Neural progenitor cell (in vitro differentiated cells): Measurements from ENCODE around the gene SLC7A1. TPM values are rescaled to one million over a fixed set of nuclear protein-coding genes. Genes with fewer than 3 reads are reported as not detected.
A peak's percentile ranks its signal among the peaks of the same experiment; 100 is the strongest.

Experiments used
- DNase-seq: peaks from one replicate; pipeline ENCODE4 v3.0.0-alpha.2; 2016; ENCODE audit warnings: low spot score
- H2AFZ ChIP-seq: fragments of 200-600 bp; sonication (generic); replicated peaks from 2 replicates; pipeline ENCODE4 v1.6.1; 2016; ENCODE audit warnings: antibody characterized with exemption
- H3F3A ChIP-seq: fragments of 200-600 bp; sonication (generic); 2 replicates; pipeline ENCODE4 v1.6.1; 2016; ENCODE audit warnings: antibody characterized with exemption, low read depth
- H3K27ac ChIP-seq: fragments of 200-600 bp; sonication (generic); 2 replicates; pipeline ENCODE4 v1.5.1; 2016; ENCODE audit warnings: mild to moderate bottlenecking
- H3K27me3 ChIP-seq: fragments of 200-600 bp; sonication (generic); 2 replicates; pipeline ENCODE4 v1.6.1; 2016; ENCODE audit warnings: mild to moderate bottlenecking, moderate library complexity
- H3K36me3 ChIP-seq: fragments of 200-600 bp; sonication (generic); 2 replicates; pipeline ENCODE4 v1.5.1; 2016
- H3K4me1 ChIP-seq: fragments of 200-600 bp; sonication (generic); 2 replicates; pipeline ENCODE4 v1.6.1; 2016; ENCODE audit warnings: mixed run types
- H3K4me2 ChIP-seq: fragments of 200-600 bp; sonication (generic); 2 replicates; pipeline ENCODE4 v1.6.1; 2016
- H3K4me3 ChIP-seq: fragments of 200-600 bp; sonication (generic); 2 replicates; pipeline ENCODE4 v1.5.1; 2016
- H3K79me2 ChIP-seq: fragments of 200-600 bp; sonication (generic); 2 replicates; pipeline ENCODE4 v1.6.1; 2016; ENCODE audit warnings: low read depth
- H3K9ac ChIP-seq: fragments of 200-600 bp; sonication (generic); 2 replicates; pipeline ENCODE4 v1.6.1; 2016
- H3K9me3 ChIP-seq: fragments of 200-600 bp; sonication (generic); 2 replicates; pipeline ENCODE4 v1.5.1; 2016; ENCODE audit warnings: low read depth
- H4K20me1 ChIP-seq: fragments of 200-600 bp; sonication (generic); 2 replicates; pipeline ENCODE4 v1.6.1; 2016; ENCODE audit warnings: low read depth
- H3K27ac Mint-ChIP-seq: 3 replicates; pipeline ENCODE4 v1.8.0; 2021; ENCODE audit warnings: mixed read lengths
- H3K27me3 Mint-ChIP-seq: 2 replicates; pipeline ENCODE4 v1.8.0; 2022; ENCODE audit warnings: low read depth, mild to moderate bottlenecking, inconsistent platforms, moderate library complexity, mixed read lengths; ENCODE audit not compliant: insufficient read depth
- H3K36me3 Mint-ChIP-seq: 3 replicates; pipeline ENCODE4 v1.8.0; 2021; ENCODE audit warnings: mixed read lengths
- H3K4me1 Mint-ChIP-seq: 3 replicates; pipeline ENCODE4 v1.8.0; 2021; ENCODE audit warnings: mixed read lengths
- H3K4me3 Mint-ChIP-seq: 3 replicates; pipeline ENCODE4 v1.8.0; 2021; ENCODE audit warnings: mild to moderate bottlenecking, moderate library complexity, mixed read lengths
- H3K9me3 Mint-ChIP-seq: 3 replicates; pipeline ENCODE4 v1.8.0; 2020; ENCODE audit warnings: mixed read lengths
- CTCF ChIP-seq: fragments of 200-600 bp; sonication (generic); IDR thresholded peaks from 2 replicates; pipeline ENCODE4 v1.5.1; 2017; ENCODE audit warnings: antibody characterized with exemption, mild to moderate bottlenecking
- EZH2 ChIP-seq: fragments of 200-600 bp; sonication (generic); IDR thresholded peaks from 2 replicates; pipeline ENCODE4 v1.6.1; 2017; ENCODE audit warnings: antibody characterized with exemption, mild to moderate bottlenecking, moderate library complexity
- EZH2phosphoT487 ChIP-seq: fragments of 200-600 bp; sonication (generic); IDR thresholded peaks from 2 replicates; pipeline ENCODE4 v1.6.1; 2017; ENCODE audit warnings: antibody characterized with exemption
- total RNA-seq: library from RNA; depleted of rRNA; stranded (reverse); fragments of >200 nt; gene quantifications from 2 replicates; pipeline ENCODE4 v1.2.3, GENCODE V29; 2015; ENCODE audit warnings: low replicate concordance

The SLC7A1 gene
- total RNA-seq, 1 donor from 2014 or later: 16.2 TPM

GRCh38 chr13:29521336-29521735 lies 74.2 kb downstream of the SLC7A1 start:
- Mint-ChIP-seq H3K27ac (no peak overlapping the region), H3K27me3 (peaks cover 2% of the 10 kb centered on the region), H3K36me3 (peaks cover 32% of the 10 kb centered on the region), H3K4me1 (peaks cover 17% of the 10 kb centered on the region), H3K9me3 (no peaks in the 10 kb centered on the region), H3K4me3 (no peak overlapping the region)
- no peak overlapping the region for H3K4me3 ChIP-seq
- no peaks in the 10 kb centered on the region for H3K79me2 ChIP-seq
- H3K9me3 ChIP-seq: no peaks in the 10 kb centered on the region
- no peak overlapping the region for H3K4me2 ChIP-seq
- no peaks in the 10 kb centered on the region for H4K20me1 ChIP-seq
- no peaks in the 10 kb centered on the region for H3F3A ChIP-seq
- H3K27me3 ChIP-seq: no peaks in the 10 kb centered on the region
- H3K4me1 ChIP-seq: no peaks in the 10 kb centered on the region
- H3K36me3 ChIP-seq: no peaks in the 10 kb centered on the region
- no peak overlapping the region for H3K27ac ChIP-seq
- no peak overlapping the region for H3K9ac ChIP-seq
- H2AFZ ChIP-seq: no peak overlapping the region
- no peak for DNase-seq
- TF ChIP-seq CTCF: no peak
- TF ChIP-seq EZH2: no peak
- TF ChIP-seq EZH2phosphoT487: no peak

GRCh38 chr13:29520671-29521070 lies 74.8 kb downstream of the SLC7A1 start:
- H3K79me2 ChIP-seq: no peaks in the 10 kb centered on the region
- H3K36me3 ChIP-seq: no peaks in the 10 kb centered on the region
- Mint-ChIP-seq H3K4me3 (no peak overlapping the region), H3K36me3 (peaks cover 38% of the 10 kb centered on the region), H3K27ac (no peak overlapping the region), H3K9me3 (no peaks in the 10 kb centered on the region), H3K4me1 (peaks cover 17% of the 10 kb centered on the region), H3K27me3 (peaks cover 2% of the 10 kb centered on the region)
- no peak for DNase-seq
- H3K9ac ChIP-seq: no peak overlapping the region
- H4K20me1 ChIP-seq: no peaks in the 10 kb centered on the region
- no peaks in the 10 kb centered on the region for H3K9me3 ChIP-seq
- no peaks in the 10 kb centered on the region for H3K4me1 ChIP-seq
- no peaks in the 10 kb centered on the region for H3K27me3 ChIP-seq
- no peaks in the 10 kb centered on the region for H3F3A ChIP-seq
- TF ChIP-seq EZH2: no peak
- TF ChIP-seq EZH2phosphoT487: no peak
- no peak for TF ChIP-seq CTCF
- no peak overlapping the region for H2AFZ ChIP-seq
- no peak overlapping the region for H3K4me3 ChIP-seq
- H3K27ac ChIP-seq: no peak overlapping the region
- H3K4me2 ChIP-seq: no peak overlapping the region

- H3K4me1 Mint-ChIP-seq: peaks cover 17% of the 10 kb centered on the region
- Histone ChIP-seq H3F3A (no peaks in the 10 kb centered on the region), H3K36me3 (no peaks in the 10 kb centered on the region), H3K27ac (no peak overlapping the region), H3K27me3 (no peaks in the 10 kb centered on the region), H3K4me2 (no peak overlapping the region), H3K9ac (no peak overlapping the region), H3K9me3 (no peaks in the 10 kb centered on the region), H4K20me1 (no peaks in the 10 kb centered on the region), H3K4me3 (no peak overlapping the region), H3K4me1 (no peaks in the 10 kb centered on the region), H2AFZ (no peak overlapping the region), H3K79me2 (no peaks in the 10 kb centered on the region)
- H3K36me3 Mint-ChIP-seq: peaks cover 38% of the 10 kb centered on the region
- no peak for TF ChIP-seq EZH2
- no peak for TF ChIP-seq CTCF
- no peak for TF ChIP-seq EZH2phosphoT487
- H3K9me3 Mint-ChIP-seq: no peaks in the 10 kb centered on the region
- DNase-seq: no peak
- peak overlapping the region; percentile 0 for H3K27ac Mint-ChIP-seq
- peaks cover 2% of the 10 kb centered on the region for H3K27me3 Mint-ChIP-seq
- no peak overlapping the region for H3K4me3 Mint-ChIP-seq
Observed at GRCh38 chr13:29519921-29520320, 75.6 kb downstream of the SLC7A1 start.

GRCh38 chr13:29516880-29517279 lies 78.6 kb downstream of the SLC7A1 start:
- Mint-ChIP-seq H3K4me1 (peaks cover 11% of the 10 kb centered on the region), H3K27me3 (no peaks in the 10 kb centered on the region), H3K27ac (no peak overlapping the region), H3K36me3 (peaks cover 34% of the 10 kb centered on the region), H3K4me3 (no peak overlapping the region), H3K9me3 (no peaks in the 10 kb centered on the region)
- H3K79me2 ChIP-seq: no peaks in the 10 kb centered on the region
- TF ChIP-seq EZH2: no peak
- TF ChIP-seq EZH2phosphoT487: no peak
- no peak for TF ChIP-seq CTCF
- H2AFZ ChIP-seq: no peak overlapping the region
- H4K20me1 ChIP-seq: no peaks in the 10 kb centered on the region
- H3F3A ChIP-seq: no peaks in the 10 kb centered on the region
- no peaks in the 10 kb centered on the region for H3K36me3 ChIP-seq
- H3K4me2 ChIP-seq: no peak overlapping the region
- no peaks in the 10 kb centered on the region for H3K27me3 ChIP-seq
- H3K9me3 ChIP-seq: no peaks in the 10 kb centered on the region
- no peak for DNase-seq
- no peak overlapping the region for H3K4me3 ChIP-seq
- H3K27ac ChIP-seq: no peak overlapping the region
- no peaks in the 10 kb centered on the region for H3K4me1 ChIP-seq
- no peak overlapping the region for H3K9ac ChIP-seq
